Kidney tubule cell (primary cell): ENCODE results near the gene TRPC4AP.
"Not testable (repeated sequence)": the region's sequence is repeated elsewhere in the genome, so short reads cannot be mapped to it uniquely, and the experiment has no call there.

Experiments used
- DNase-seq: peaks from one replicate; pipeline ENCODE4 v3.0.0-alpha.2; 2018; ENCODE audit warnings: low spot score

The TRPC4AP gene, protein sequence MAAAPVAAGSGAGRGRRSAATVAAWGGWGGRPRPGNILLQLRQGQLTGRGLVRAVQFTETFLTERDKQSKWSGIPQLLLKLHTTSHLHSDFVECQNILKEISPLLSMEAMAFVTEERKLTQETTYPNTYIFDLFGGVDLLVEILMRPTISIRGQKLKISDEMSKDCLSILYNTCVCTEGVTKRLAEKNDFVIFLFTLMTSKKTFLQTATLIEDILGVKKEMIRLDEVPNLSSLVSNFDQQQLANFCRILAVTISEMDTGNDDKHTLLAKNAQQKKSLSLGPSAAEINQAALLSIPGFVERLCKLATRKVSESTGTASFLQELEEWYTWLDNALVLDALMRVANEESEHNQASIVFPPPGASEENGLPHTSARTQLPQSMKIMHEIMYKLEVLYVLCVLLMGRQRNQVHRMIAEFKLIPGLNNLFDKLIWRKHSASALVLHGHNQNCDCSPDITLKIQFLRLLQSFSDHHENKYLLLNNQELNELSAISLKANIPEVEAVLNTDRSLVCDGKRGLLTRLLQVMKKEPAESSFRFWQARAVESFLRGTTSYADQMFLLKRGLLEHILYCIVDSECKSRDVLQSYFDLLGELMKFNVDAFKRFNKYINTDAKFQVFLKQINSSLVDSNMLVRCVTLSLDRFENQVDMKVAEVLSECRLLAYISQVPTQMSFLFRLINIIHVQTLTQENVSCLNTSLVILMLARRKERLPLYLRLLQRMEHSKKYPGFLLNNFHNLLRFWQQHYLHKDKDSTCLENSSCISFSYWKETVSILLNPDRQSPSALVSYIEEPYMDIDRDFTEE

GRCh38 chr20:35092524-35093266 is at the start of gene TRPC4AP:
TSS of gene TRPC4AP (minus strand) at chr20:35092807. CDS start at chr20:35092781, 26 bp downstream.
- peak; percentile 92 for DNase-seq

GRCh38 chr20:35135867-35136586 is 43.4 kb upstream of the TRPC4AP start:
- peak; percentile 30 for DNase-seq

DNA sequence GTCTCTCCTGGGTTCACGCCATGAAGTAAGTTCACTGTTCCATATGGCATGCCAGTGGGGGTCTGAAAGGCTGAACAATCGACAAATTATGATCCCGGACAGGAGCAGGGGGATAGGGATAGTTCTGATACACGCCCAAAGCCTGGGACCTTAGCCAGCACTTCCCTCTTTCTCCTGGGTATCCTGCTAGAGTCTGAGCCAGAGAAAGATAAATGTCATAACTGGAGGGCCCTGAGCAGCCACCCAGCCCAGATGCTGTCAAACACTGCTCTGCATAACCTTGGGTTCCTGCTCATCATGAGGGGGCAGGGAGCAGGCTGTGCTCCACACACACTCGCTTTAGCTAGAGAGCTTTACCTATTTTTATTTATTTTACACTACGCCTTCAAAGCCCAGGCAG is 42.3 kb upstream of the TRPC4AP start:
- DNase-seq, result no peak

GRCh38 chr20:35134472-35134871 is 41.9 kb upstream of the TRPC4AP start:
- DNase-seq, result no peak

GRCh38 chr20:35133735-35134134 is 41.1 kb upstream of the TRPC4AP start:
- DNase-seq, result no peak

GRCh38 chr20:35133031-35133430 is 40.4 kb upstream of the TRPC4AP start:
- DNase-seq, result no peak

DNA sequence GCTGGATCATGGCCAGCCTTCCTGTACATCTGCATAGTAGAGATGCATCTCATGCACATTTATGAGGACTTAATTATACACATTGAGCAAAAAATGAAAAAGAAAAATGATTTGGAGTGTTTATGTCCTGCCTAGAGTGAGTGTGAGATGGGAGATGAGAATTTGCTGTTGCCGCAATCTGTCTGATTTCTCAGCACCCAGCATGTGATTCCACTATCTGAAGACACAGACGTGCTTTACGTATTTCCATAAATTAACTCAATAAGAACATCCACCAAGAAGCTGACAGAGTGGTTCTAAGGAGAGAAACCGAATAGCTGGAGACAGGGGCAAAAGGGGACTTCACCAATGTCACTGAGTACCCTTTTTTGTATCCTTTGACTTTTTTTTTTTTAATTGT is 39.3 kb upstream of the TRPC4AP start:
- DNase-seq, result no peak

GRCh38 chr20:35129647-35130069 is 37.1 kb upstream of the TRPC4AP start:
- peak; percentile 46 for DNase-seq

- no peak for DNase-seq
These were observed 33.1 kb upstream of the TRPC4AP start for GRCh38 chr20:35125753-35126152.

DNA sequence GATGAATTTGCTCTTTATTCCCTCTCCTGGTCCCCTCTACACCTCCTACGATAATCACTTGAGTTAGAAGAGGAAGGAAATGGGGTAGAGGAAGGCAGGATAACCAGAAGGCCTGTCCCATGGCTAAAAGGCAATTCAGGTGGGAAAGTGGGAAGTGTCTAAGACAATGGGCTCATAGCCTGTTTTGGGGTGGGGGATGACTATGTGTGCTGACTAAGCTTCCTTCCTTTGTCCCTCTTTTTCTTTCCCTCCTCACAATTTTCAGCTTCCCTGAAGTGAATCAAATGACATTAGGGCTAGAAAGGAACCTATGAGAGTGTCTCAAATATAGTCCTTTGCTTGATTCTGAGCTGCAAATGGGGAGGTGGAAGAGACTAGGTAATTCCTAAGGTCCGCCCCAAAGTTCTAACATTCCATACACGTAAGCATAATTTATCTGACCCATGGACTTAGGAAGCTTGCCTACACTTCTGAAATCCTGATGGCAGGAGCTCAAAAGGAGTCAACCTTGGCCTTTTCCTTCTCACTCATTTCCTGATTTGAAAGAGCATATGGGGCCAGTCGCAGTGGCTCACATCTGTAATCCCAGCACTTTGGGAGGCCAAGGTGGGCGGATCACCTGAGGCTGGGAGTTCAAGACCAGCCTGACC is 30.3 kb upstream of the TRPC4AP start:
- DNase-seq, result no peak

DNA sequence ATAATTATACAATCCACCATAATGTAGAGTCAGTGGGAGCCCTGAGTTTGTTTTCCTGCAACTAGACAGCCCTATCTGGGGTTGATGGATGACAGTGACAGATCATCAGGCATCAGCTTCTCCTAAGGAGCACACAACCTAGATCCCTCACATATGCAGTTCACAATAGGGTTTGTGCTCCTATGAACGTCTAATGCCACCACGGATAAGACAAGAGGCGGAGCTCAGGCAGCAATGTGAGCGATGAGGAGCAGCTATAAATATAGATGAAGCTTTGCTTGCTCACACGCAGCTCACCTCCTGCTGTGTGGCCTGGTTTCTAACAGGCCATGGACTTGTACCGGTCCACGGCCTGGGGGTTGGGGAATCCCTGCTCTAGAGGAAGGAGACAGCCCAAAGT is 28.6 kb upstream of the TRPC4AP start:
- no peak for DNase-seq

DNA sequence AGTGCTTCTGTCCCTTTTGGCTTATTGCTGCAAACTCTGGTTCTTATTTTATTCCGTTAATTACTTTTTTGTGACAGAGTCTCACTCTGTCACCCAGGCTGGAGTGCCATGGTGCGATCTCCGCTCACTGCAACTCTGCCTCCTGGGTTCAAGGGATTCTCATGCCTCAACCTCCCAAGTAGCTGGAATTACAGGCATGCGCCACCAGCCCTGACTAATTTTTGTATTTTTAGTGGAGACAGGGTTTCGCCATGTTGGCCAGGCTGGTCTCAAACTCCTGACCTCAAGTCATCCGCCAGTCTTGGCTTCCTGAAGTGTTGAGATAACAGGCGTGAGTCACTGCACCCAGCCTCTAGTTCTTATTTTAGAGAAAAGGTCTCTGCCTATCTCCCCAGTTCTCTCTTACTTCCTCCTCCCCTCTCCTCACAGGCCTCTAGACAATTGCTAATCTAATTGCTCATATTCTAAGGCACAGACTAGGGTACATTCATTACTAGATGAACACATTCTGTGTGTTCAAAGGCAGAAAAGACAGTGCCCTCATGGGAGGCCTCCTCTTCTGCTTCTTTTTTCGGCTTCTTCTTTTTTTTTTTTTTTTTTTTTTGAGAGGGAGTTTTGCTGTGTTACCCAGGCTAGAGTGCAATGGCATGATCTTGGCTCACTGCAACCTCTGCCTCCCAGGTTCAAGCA is 27.6 kb upstream of the TRPC4AP start:
- peak; percentile 49 for DNase-seq

GRCh38 chr20:35117629-35118028 is 25.0 kb upstream of the TRPC4AP start:
- DNase-seq, result no peak

GRCh38 chr20:35117196-35117595 is 24.6 kb upstream of the TRPC4AP start:
- DNase-seq, result no peak

DNA sequence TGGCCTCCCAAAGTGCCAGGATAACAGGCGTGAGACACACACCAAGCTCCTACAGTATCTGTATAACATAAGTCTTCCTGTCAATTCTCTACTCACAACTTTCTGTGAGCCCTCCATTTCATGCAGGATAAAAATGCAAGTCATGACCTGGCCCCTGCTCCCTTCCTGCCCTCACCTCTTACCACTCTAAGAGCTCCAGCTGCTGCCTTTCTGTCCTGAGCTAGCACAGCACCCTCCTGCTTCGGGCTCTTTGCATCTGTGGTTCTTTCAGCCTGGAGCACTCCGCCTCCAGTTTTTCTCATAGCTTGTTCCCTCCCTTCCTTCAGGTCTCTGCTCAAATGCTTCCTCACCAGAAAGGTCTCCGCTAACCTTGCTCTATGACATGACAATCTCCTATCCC is 23.7 kb upstream of the TRPC4AP start:
- no peak for DNase-seq

DNA sequence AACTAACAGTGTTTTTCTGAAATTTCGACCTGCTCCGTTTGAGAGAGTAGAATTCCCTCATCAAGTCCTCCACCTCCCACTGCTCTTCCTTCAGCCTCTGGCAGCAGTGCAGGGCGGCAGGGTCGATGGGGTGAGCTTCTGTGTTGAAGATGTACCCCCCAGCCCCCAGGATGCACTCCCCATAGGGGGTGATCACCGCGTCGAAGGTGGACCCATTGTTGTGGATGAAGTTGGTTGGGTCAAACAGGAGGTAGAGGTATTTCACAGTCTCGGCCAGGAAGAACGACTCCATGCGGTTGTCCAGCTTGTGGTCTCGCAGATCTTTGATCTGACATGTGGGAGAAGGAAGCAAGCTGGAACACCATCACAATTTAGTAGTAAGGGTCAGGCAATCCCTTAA is 23.0 kb upstream of the TRPC4AP start:
- no peak for DNase-seq

- not testable (repeated sequence) for DNase-seq
These were observed 19.7 kb upstream of the TRPC4AP start for GRCh38 chr20:35112276-35112675.

DNA sequence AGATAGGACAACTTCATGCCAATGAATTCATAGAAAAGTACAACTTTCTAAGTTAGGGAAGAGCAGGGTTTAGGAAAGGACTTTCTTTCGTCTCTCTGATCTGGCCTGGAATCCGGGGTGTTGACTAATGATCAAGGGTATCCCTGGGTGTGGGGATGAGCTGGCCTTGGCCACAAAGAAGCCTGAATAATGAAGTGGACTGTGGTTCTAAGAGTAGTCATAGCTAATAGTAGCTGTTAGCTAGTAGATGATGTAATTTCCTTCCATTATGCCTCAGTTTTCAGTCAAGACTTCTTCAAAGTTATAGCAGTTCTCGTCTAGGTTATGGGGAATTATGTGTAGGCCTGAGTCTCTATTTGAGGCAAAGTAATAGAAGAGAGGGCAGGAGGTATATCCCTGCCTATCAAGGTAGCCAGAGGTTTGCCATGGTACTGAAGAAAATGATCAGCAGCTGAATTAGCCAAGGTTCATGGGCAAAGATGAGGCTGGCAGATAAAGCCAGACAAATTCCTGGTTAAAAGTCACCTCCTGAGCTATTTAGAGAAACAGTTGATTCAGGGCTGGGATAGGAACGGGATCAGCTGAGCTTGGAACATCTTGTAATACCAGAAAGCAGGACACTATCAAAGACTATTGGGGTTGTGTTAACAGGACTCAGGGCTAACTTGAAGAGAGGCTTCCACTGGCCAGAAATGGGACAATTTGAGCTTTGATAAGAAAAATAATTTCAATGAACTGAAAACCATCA is 18.7 kb upstream of the TRPC4AP start:
- DNase-seq, result peak; percentile 91

DNA sequence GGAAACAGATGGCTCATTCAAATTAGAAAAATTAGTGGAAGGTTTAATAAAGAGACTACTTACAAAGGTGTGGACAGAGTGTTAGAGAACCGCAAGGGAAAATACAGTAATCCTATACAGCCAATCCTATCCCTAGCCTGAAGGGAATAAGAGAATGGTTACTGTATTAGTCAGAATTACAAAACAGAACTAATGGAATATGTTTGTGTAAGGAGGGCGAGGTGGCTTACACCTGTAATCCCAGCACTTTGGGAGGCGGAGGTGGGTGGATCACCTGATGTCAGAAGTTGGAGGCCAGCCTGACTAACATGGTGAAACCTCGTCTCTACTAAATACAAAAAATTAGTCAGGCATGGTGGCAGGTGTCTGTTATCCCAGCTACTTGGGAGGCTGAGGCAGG is 16.3 kb upstream of the TRPC4AP start:
- peak; percentile 3 for DNase-seq

DNA sequence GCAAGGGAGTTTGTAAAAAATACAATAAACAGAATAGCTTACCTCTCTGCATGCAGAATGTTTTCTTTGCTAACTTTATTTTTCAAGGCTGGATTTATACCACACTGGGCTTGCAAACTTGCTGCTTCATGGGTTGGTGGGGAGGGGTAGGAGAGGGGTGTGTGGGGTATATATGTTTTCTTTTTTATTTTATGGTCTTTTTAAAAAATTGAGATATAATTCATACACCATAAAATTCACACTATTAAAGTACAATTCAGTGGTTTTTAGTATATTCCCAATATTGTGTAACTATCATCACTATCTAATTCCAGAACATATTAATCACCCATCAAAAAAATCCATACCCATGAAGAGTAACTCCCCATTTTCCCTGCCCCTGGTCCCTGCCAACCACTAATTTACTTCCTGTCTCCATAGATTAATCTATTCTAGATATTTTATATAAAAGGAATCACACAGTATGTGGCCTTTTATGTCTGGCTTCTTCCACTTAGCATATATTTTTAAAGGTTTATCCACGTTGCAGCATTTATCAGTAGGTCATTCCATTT is 14.3 kb upstream of the TRPC4AP start:
- no peak for DNase-seq
